Nephron progenitor cell (in vitro differentiated cells): ENCODE measurements around the gene GCM1.

Source experiments
- DNase-seq: peaks from one replicate; pipeline ENCODE4 v3.0.0; 2021
- H3K27ac Mint-ChIP-seq: 2 replicates; pipeline ENCODE4 v1.8.0; 2021; ENCODE audit warnings: mild to moderate bottlenecking, moderate library complexity, mixed read lengths
- H3K27me3 Mint-ChIP-seq: 2 replicates; pipeline ENCODE4 v1.8.0; 2021; ENCODE audit warnings: mild to moderate bottlenecking, low read depth, mixed read lengths; ENCODE audit not compliant: poor library complexity
- H3K36me3 Mint-ChIP-seq: 2 replicates; pipeline ENCODE4 v1.8.0; 2021; ENCODE audit warnings: low read depth, mixed read lengths
- H3K4me1 Mint-ChIP-seq: 2 replicates; pipeline ENCODE4 v1.8.0; 2021; ENCODE audit warnings: mixed read lengths
- H3K4me3 Mint-ChIP-seq: 2 replicates; pipeline ENCODE4 v1.8.0; 2021; ENCODE audit warnings: mild to moderate bottlenecking, moderate library complexity, mixed read lengths
- H3K9me3 Mint-ChIP-seq: 2 replicates; pipeline ENCODE4 v1.8.0; 2021; ENCODE audit warnings: mild to moderate bottlenecking, moderate library complexity, mixed read lengths
- TF ChIP-seq, protein P1 (sequence below): fragments of 200-600 bp; sonication (generic); IDR thresholded peaks from 2 replicates; pipeline ENCODE4 v1.5.0; 2021; ENCODE audit warnings: antibody characterized with exemption

GCM1 gene

DNA sequence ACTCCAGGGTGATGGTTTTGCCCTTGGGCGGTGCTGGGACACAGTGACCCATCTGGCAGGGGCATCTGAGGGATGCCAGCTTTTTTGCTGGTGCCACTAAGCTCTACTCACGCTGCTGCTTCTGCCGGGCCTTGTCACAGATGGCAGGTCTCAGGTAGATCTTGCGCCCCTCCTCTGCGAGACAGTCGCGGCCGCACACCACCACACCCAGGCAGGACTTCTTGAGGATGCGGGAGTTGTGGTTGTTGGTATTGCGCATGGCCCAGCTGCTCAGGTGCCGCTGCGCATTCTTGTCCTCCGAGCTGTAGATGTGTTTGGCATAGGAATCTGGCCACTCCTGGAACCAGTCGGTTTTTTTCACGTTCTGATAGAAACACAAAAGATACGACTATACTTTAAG lies 14.7 kb downstream of the GCM1 start:
- Mint-ChIP-seq H3K36me3 (no peaks in the 10 kb centered on the region), H3K4me3 (no peak overlapping the region), H3K27ac (peak overlapping the region; percentile 64), H3K27me3 (no peaks in the 10 kb centered on the region), H3K9me3 (no peaks in the 10 kb centered on the region), H3K4me1 (peaks cover 20% of the 10 kb centered on the region)
- no peak for DNase-seq
- TF ChIP-seq, protein P1, sequence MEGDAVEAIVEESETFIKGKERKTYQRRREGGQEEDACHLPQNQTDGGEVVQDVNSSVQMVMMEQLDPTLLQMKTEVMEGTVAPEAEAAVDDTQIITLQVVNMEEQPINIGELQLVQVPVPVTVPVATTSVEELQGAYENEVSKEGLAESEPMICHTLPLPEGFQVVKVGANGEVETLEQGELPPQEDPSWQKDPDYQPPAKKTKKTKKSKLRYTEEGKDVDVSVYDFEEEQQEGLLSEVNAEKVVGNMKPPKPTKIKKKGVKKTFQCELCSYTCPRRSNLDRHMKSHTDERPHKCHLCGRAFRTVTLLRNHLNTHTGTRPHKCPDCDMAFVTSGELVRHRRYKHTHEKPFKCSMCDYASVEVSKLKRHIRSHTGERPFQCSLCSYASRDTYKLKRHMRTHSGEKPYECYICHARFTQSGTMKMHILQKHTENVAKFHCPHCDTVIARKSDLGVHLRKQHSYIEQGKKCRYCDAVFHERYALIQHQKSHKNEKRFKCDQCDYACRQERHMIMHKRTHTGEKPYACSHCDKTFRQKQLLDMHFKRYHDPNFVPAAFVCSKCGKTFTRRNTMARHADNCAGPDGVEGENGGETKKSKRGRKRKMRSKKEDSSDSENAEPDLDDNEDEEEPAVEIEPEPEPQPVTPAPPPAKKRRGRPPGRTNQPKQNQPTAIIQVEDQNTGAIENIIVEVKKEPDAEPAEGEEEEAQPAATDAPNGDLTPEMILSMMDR = no peak

DNA sequence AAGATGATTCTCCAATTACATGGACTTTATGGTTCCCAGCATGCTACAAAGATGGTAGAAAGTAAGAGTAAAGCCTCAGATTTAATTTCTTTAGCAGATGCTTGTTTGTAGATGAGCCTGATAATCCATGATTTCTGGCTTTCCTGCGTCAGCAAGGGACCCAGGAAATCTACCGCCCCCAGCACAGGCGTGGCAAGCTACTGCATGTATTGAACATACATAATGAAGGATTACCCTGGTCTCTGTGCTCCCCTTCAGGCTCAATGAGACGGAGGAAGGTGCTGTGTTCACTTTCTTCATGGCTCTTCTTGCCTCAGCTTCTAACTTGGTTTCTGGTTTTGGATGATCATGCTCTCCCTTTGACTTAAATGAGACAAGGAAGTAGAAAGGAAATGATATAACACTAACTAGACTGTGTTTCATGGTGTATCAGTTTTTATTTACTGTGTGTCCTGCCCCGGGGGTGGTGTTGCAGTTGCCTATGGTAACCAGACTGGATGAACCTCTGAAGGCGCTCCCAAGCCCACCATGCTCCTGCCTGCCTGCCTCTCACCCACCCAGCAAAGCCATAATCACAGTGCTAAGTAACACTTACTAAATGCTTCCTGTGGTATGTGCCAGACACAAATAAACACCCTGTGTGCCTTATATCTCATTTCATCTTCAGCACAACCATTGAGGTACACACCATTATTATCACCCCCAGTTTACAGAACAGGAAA lies 17.9 kb downstream of the GCM1 start:
- TF ChIP-seq, protein P1 = no peak
- no peak overlapping the region for H3K27ac Mint-ChIP-seq
- H3K36me3 Mint-ChIP-seq = no peaks in the 10 kb centered on the region
- H3K4me3 Mint-ChIP-seq = no peak overlapping the region
- H3K4me1 Mint-ChIP-seq = peaks cover 16% of the 10 kb centered on the region
- no peaks in the 10 kb centered on the region for H3K9me3 Mint-ChIP-seq
- peaks cover 14% of the 10 kb centered on the region for H3K27me3 Mint-ChIP-seq
- no peak for DNase-seq

- H3K27ac Mint-ChIP-seq = no peak overlapping the region
- H3K36me3 Mint-ChIP-seq = no peaks in the 10 kb centered on the region
- peaks cover 13% of the 10 kb centered on the region for H3K4me1 Mint-ChIP-seq
- H3K4me3 Mint-ChIP-seq = no peak overlapping the region
- peaks cover 14% of the 10 kb centered on the region for H3K27me3 Mint-ChIP-seq
- TF ChIP-seq, protein P1 = no peak
- H3K9me3 Mint-ChIP-seq = no peaks in the 10 kb centered on the region
- no peak for DNase-seq
These were observed 19.8 kb downstream of the GCM1 start for GRCh38 chr6:53128842-53129241.

- TF ChIP-seq, protein P1 = no peak
- Mint-ChIP-seq H3K9me3 (no peaks in the 10 kb centered on the region), H3K4me1 (peaks cover 9% of the 10 kb centered on the region), H3K27me3 (peaks cover 14% of the 10 kb centered on the region), H3K36me3 (no peaks in the 10 kb centered on the region), H3K4me3 (no peak overlapping the region), H3K27ac (no peak overlapping the region)
- no peak for DNase-seq
These were observed 23.4 kb downstream of the GCM1 start for GRCh38 chr6:53125276-53125675.

- no peak for DNase-seq
- H3K4me1 Mint-ChIP-seq = peaks cover 11% of the 10 kb centered on the region
- no peak overlapping the region for H3K27ac Mint-ChIP-seq
- TF ChIP-seq, protein P1 = no peak
- no peaks in the 10 kb centered on the region for H3K36me3 Mint-ChIP-seq
- H3K27me3 Mint-ChIP-seq = peaks cover 14% of the 10 kb centered on the region
- no peaks in the 10 kb centered on the region for H3K9me3 Mint-ChIP-seq
- no peak overlapping the region for H3K4me3 Mint-ChIP-seq
These were observed 24.4 kb downstream of the GCM1 start for GRCh38 chr6:53124131-53124800.
